ENCODE results near the gene PTPRA. TPM values are rescaled to one million over a fixed set of nuclear protein-coding genes. Genes with fewer than 3 reads are reported as not detected.

The PTPRA gene
- total and polyA plus RNA-seq, 2 experiments from 2014 or later, result 45.1 to 51.8 TPM

DNA sequence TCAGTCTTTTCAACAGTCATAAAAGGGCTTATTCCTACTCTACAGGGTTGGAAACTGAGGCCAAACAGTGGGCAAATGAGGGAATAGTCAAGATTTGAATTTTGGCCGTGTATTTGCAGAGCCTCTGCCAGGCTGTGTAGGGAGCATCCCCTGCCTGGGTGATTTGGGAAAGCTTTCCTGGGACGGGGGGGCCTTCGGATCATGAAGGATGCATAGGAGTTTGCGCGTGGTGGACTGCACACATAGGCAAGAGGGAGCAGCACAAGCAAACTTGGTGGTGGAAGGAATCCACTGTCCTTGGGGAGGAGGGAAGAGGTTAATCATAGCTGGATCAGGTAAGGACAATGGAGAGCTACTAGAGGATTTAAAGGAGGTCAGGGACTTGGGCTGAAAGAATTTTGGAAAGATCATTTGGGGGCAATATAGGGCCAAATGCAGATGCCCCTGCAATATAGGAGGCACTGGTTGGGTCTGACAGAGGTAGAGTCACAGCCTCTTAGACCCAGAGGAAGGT lies 2.5 kb downstream of the PTPRA start:
- no peaks in the 10 kb centered on the region for H3K9me2 ChIP-seq (replicated peaks; ENCODE audit: insufficient read depth)
- no peaks in the 10 kb centered on the region for H3K9me3 ChIP-seq (ENCODE audit: low read depth)
- H3K27ac ChIP-seq, result no peak overlapping the region
- H3K4me1 ChIP-seq (ENCODE audit: insufficient read depth), result peaks cover 18% of the 10 kb centered on the region
- no peak overlapping the region for H2AFZ ChIP-seq
- H3K27me3 ChIP-seq, result no peaks in the 10 kb centered on the region
- H3K4me2 ChIP-seq, result no peak overlapping the region
- H3K79me2 ChIP-seq, result peaks cover 62% of the 10 kb centered on the region
- H4K20me1 ChIP-seq (ENCODE audit: insufficient read depth, poor library complexity, severe bottlenecking), result peaks cover 27% of the 10 kb centered on the region
- H3K36me3 ChIP-seq (replicated peaks; ENCODE audit: insufficient read depth, low read depth), result no peaks in the 10 kb centered on the region
- WGBS (ENCODE audit: low lambda C conversion rate, missing lambda C conversion rate), result 91% methylated on average over 5 of the region's 5 CpGs
- no peak for DNase-seq (ENCODE audit: low spot score)
- H3K4me3 ChIP-seq, result no peak overlapping the region
- TF ChIP-seq EZH2phosphoT487 (IDR thresholded peaks at IDR 0.05; ENCODE audit: low read depth, severe bottlenecking, unreplicated experiment), result no peak
- no peak for TF ChIP-seq CTCF (IDR thresholded peaks at IDR 0.05; ENCODE audit: poor library complexity)
- no peak for TF ChIP-seq EZH2 (IDR thresholded peaks at IDR 0.05; ENCODE audit: borderline replicate concordance)

DNA sequence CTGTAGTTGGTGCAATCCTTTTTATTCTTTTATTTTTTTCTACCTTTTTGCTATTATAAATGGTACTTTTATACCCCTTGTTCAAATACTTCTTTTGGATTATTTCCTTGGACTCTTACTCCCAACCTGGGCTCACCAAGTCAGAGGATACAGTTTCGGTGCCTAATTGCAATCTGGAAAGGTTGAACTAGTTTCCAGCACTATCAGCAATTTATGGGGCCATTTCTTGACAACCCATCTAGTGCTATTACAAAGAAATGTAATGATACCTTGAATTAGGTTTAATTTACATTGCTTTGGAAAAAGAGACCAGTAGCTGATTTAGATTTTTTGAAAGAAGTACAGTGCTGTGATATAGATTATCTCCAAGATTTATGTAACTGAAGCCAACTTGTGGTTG lies 5.2 kb downstream of the PTPRA start:
- Histone ChIP-seq H3K9me2 (replicated peaks; ENCODE audit: insufficient read depth) (no peaks in the 10 kb centered on the region), H3K36me3 (replicated peaks; ENCODE audit: insufficient read depth, low read depth) (no peaks in the 10 kb centered on the region), H3K79me2 (peaks cover 87% of the 10 kb centered on the region), H2AFZ (no peak overlapping the region), H3K4me2 (no peak overlapping the region), H3K27ac (no peak overlapping the region), H3K27me3 (no peaks in the 10 kb centered on the region), H3K4me1 (ENCODE audit: insufficient read depth) (peaks cover 12% of the 10 kb centered on the region), H3K4me3 (no peak overlapping the region), H3K9me3 (ENCODE audit: low read depth) (no peaks in the 10 kb centered on the region), H4K20me1 (ENCODE audit: insufficient read depth, poor library complexity, severe bottlenecking) (peaks cover 31% of the 10 kb centered on the region)
- TF ChIP-seq EZH2phosphoT487 (IDR thresholded peaks at IDR 0.05; ENCODE audit: low read depth, severe bottlenecking, unreplicated experiment) (no peak), CTCF (IDR thresholded peaks at IDR 0.05; ENCODE audit: poor library complexity) (no peak), EZH2 (IDR thresholded peaks at IDR 0.05; ENCODE audit: borderline replicate concordance) (no peak)
- WGBS (ENCODE audit: low lambda C conversion rate, missing lambda C conversion rate), result 97% methylated on average over 1 of the region's 1 CpG
- no peak for DNase-seq (ENCODE audit: low spot score)

DNA sequence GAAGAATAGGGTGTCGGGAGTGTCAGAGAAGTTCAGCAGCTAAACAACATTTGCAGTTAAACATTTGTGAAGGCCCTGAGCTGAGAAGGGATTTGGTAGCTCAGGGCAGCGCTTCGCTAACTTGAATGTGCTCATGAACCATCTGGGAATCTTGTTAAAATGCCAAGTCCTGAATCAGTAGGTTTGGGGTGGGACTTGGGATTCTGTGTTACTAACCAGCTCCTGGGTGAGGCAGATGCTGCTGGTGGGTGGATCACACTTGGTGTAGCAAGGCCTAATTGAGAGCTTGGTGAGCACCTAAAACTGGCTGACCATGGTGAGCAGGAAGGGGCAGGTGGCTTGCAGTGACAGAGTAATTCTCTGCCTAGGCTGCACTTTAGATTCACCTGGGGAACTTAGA lies 5.9 kb downstream of the PTPRA start:
- H3K79me2 ChIP-seq, result peaks cover 88% of the 10 kb centered on the region
- no peak overlapping the region for H3K4me3 ChIP-seq
- H3K9me2 ChIP-seq (replicated peaks; ENCODE audit: insufficient read depth), result no peaks in the 10 kb centered on the region
- H3K4me2 ChIP-seq, result no peak overlapping the region
- H3K36me3 ChIP-seq (replicated peaks; ENCODE audit: insufficient read depth, low read depth), result no peaks in the 10 kb centered on the region
- no peaks in the 10 kb centered on the region for H3K9me3 ChIP-seq (ENCODE audit: low read depth)
- H2AFZ ChIP-seq, result no peak overlapping the region
- no peak for TF ChIP-seq EZH2phosphoT487 (IDR thresholded peaks at IDR 0.05; ENCODE audit: low read depth, severe bottlenecking, unreplicated experiment)
- TF ChIP-seq CTCF (IDR thresholded peaks at IDR 0.05; ENCODE audit: poor library complexity), result no peak
- TF ChIP-seq EZH2 (IDR thresholded peaks at IDR 0.05; ENCODE audit: borderline replicate concordance), result no peak
- no peak overlapping the region for H3K27ac ChIP-seq
- H3K27me3 ChIP-seq, result no peaks in the 10 kb centered on the region
- peaks cover 12% of the 10 kb centered on the region for H3K4me1 ChIP-seq (ENCODE audit: insufficient read depth)
- H4K20me1 ChIP-seq (ENCODE audit: insufficient read depth, poor library complexity, severe bottlenecking), result peaks cover 31% of the 10 kb centered on the region
- 84% methylated on average over 3 of the region's 3 CpGs for WGBS (ENCODE audit: low lambda C conversion rate, missing lambda C conversion rate)
- no peak for DNase-seq (ENCODE audit: low spot score)

- Histone ChIP-seq H3K9me2 (replicated peaks; ENCODE audit: insufficient read depth) (no peaks in the 10 kb centered on the region), H3K4me1 (ENCODE audit: insufficient read depth) (peaks cover 2% of the 10 kb centered on the region), H4K20me1 (ENCODE audit: insufficient read depth, poor library complexity, severe bottlenecking) (peaks cover 27% of the 10 kb centered on the region), H3K4me3 (no peak overlapping the region), H3K79me2 (peaks cover 88% of the 10 kb centered on the region), H3K27me3 (no peaks in the 10 kb centered on the region), H3K4me2 (no peak overlapping the region), H3K36me3 (replicated peaks; ENCODE audit: insufficient read depth, low read depth) (no peaks in the 10 kb centered on the region), H2AFZ (no peak overlapping the region), H3K27ac (no peak overlapping the region), H3K9me3 (ENCODE audit: low read depth) (no peaks in the 10 kb centered on the region)
- no peak for DNase-seq (ENCODE audit: low spot score)
- no peak for TF ChIP-seq CTCF (IDR thresholded peaks at IDR 0.05; ENCODE audit: poor library complexity)
- TF ChIP-seq EZH2 (IDR thresholded peaks at IDR 0.05; ENCODE audit: borderline replicate concordance), result no peak
- TF ChIP-seq EZH2phosphoT487 (IDR thresholded peaks at IDR 0.05; ENCODE audit: low read depth, severe bottlenecking, unreplicated experiment), result no peak
- WGBS (ENCODE audit: low lambda C conversion rate, missing lambda C conversion rate), result 86% methylated on average over 7 of the region's 7 CpGs
Measured at GRCh38 chr20:2880650-2881049, 7.4 kb downstream of the PTPRA start.

All from hepatocyte (in vitro differentiated cells).